ENCODE data around the gene SBF1. TPM values are rescaled to one million over a fixed set of nuclear protein-coding genes. Genes with fewer than 3 reads are reported as not detected.

SBF1 gene
- total RNA-seq, 1 donor from 2014 or later, result 144 TPM

DNA sequence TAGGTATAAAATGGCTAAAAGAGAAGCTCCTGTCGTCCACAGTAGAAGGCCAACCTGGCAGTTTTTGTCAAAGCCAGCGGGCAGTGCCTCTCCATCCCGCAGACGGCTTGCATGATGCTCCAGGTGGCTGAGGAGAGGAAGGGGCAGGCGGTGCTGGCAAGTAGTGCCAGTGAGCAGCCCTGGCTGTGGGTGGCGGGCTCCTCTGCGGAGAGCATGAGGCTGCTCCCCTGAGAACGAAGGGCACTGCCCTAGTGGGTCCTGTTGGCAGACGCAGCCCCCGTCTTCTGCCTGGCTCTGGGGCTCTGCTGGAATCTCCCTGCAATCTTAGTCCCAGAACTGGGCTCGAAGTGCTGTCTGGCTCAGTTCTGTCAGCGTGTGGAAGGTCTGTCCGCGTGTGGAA is 50.9 kb downstream of the SBF1 start:
- Mint-ChIP-seq H3K27ac (no peak overlapping the region), H3K4me3 (no peak overlapping the region), H3K4me1 (no peaks in the 10 kb centered on the region), H3K27me3 (no peaks in the 10 kb centered on the region), H3K9me3 (no peaks in the 10 kb centered on the region), H3K36me3 (ENCODE audit: low read depth) (peaks cover 76% of the 10 kb centered on the region)
- intact Hi-C loops (cut with micrococcal nuclease), result no loop called here
- POLR2A ChIA-PET, result no interaction called here
- TF ChIP-seq, protein P1, sequence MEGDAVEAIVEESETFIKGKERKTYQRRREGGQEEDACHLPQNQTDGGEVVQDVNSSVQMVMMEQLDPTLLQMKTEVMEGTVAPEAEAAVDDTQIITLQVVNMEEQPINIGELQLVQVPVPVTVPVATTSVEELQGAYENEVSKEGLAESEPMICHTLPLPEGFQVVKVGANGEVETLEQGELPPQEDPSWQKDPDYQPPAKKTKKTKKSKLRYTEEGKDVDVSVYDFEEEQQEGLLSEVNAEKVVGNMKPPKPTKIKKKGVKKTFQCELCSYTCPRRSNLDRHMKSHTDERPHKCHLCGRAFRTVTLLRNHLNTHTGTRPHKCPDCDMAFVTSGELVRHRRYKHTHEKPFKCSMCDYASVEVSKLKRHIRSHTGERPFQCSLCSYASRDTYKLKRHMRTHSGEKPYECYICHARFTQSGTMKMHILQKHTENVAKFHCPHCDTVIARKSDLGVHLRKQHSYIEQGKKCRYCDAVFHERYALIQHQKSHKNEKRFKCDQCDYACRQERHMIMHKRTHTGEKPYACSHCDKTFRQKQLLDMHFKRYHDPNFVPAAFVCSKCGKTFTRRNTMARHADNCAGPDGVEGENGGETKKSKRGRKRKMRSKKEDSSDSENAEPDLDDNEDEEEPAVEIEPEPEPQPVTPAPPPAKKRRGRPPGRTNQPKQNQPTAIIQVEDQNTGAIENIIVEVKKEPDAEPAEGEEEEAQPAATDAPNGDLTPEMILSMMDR (IDR thresholded peaks at IDR 0.05), result no peak
- DNase-seq (no peak), ATAC-seq (ENCODE audit: low read depth) (no peak)
- CTCF ChIA-PET, result no interaction called here

DNA sequence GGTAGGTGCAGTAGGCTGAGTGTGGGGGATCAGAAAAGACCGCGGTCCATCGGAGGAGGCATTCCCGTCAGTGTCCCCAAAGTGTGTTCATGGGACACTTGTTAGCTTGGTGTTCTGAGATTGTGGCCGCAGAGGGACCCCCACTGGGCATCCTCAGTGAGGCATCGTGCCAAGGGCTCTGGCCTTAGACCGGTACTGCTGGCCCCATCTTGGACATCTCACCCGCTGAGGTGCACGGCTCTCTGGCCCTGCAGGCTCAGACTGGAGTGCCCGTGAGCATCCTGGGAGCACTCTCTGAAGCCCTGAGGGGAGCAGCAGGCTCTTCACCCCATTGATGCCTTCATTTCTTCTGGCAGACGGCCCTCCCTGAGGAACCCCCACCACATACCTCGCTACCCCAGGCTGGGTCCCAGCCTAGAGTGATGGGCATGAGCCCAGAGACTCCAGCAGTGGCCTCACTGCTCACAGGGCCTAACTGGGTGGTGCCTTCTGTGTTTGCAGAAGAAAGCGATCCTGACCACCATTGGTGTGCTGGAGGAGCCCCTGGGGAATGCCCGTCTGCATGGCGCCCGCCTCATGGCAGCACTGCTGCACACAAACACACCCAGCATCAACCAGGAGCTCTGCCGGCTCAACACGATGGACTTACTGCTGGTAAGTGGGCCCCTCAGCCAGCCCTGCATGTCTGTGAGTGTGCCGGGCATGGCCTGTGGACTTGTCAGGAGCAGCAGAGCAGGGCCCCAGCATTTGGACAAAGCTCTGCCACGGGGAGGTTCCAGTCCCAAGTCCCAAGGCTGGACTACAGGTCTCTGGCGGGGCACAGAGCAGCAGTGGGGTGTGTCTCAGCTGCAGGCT is 51.6 kb downstream of the SBF1 start:
- no peak for ATAC-seq (ENCODE audit: low read depth)
- no peak overlapping the region for H3K4me3 Mint-ChIP-seq
- H3K27me3 Mint-ChIP-seq, result no peaks in the 10 kb centered on the region

DNA sequence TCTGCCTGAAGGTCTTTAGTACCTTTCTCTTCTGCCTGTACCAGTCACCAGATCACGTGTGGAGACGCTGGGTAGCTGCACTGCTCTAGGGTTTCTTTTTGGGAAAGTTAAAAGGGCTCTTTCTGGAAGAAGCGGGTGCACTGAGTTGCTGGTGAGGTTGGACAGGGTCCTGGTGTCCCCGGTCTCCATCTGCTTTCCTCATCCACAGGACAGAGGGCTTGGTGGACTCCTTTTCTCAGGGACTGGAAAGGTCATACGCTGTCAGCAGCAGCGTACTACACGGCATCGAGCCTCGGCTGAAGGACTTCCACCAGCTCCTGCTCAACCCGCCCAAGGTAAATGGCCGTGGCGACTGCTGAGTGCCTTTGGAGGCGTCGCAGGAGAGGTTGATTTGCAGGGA is 52.8 kb downstream of the SBF1 start:
- H3K4me1 Mint-ChIP-seq, result no peaks in the 10 kb centered on the region
- H3K9me3 Mint-ChIP-seq, result no peaks in the 10 kb centered on the region
- POLR2A ChIA-PET, result no interaction called here
- ATAC-seq (ENCODE audit: low read depth) (no peak), DNase-seq (no peak)
- TF ChIP-seq, protein P1 (IDR thresholded peaks at IDR 0.05), result no peak
- H3K27ac Mint-ChIP-seq, result no peak overlapping the region
- H3K36me3 Mint-ChIP-seq (ENCODE audit: low read depth), result peaks cover 74% of the 10 kb centered on the region
- intact Hi-C loops (cut with micrococcal nuclease), result no loop called here
- H3K4me3 Mint-ChIP-seq, result no peak overlapping the region
- CTCF ChIA-PET, result no interaction called here
- no peaks in the 10 kb centered on the region for H3K27me3 Mint-ChIP-seq

More for the DNA sequence above, 51.6 kb downstream of the SBF1 start:
- Mint-ChIP-seq H3K9me3 (no peaks in the 10 kb centered on the region), H3K27ac (no peak overlapping the region), H3K36me3 (ENCODE audit: low read depth) (peaks cover 73% of the 10 kb centered on the region), H3K4me1 (no peaks in the 10 kb centered on the region)
- TF ChIP-seq, protein P1 (IDR thresholded peaks at IDR 0.05), result no peak
- DNase-seq, result no peak
- intact Hi-C loops (cut with micrococcal nuclease), result no loop called here
- ChIA-PET CTCF (no interaction called here), POLR2A (no interaction called here)

DNA sequence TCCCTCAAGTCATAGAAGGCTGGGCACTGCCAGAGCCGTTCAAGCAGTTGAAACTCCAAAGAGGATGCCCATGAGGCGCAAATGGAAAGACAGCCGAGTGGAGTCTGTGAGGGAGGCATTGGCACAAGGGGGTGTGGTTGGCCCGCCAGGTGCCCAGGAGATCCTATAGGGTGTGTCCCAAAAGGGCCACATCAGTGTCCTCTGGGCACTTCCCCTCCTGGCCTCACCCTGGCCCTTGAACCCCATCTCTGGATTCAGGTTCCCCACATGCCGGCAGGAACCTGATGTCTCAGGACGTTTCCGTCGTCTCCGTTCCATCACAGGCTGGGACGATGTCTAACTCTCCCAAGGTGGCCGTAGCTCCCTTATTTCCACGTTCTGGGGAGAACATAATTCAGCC is 54.3 kb downstream of the SBF1 start:
- POLR2A ChIA-PET, result no interaction called here
- CTCF ChIA-PET, result no interaction called here
- H3K4me3 Mint-ChIP-seq, result no peak overlapping the region
- H3K9me3 Mint-ChIP-seq, result no peaks in the 10 kb centered on the region
- no peaks in the 10 kb centered on the region for H3K4me1 Mint-ChIP-seq
- H3K27ac Mint-ChIP-seq, result no peak overlapping the region
- TF ChIP-seq, protein P1 (IDR thresholded peaks at IDR 0.05), result no peak
- peaks cover 82% of the 10 kb centered on the region for H3K36me3 Mint-ChIP-seq (ENCODE audit: low read depth)
- no peaks in the 10 kb centered on the region for H3K27me3 Mint-ChIP-seq
- no peak for ATAC-seq (ENCODE audit: low read depth)
- intact Hi-C loops (cut with micrococcal nuclease), result no loop called here
- DNase-seq, result no peak

DNA sequence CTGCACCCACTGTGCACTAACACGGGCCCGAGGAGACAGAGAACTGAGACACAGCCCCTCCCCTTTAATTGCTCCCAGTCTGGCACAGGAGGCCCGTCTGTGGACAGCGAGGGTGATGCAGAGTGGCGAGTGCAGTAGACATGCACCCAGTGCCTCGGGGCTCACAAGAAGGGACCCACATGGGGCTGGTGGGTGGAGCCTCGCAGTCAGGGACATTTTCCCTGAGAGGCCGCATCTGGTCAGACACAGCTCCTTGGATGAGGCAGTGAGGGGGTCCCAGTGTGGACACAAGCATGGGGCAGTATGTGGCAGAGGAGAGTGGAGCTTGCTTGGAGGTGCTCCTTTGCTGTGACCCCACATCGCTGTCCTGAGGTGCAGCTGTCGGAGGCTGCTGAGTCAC is 54.8 kb downstream of the SBF1 start:
- intact Hi-C loops (cut with micrococcal nuclease), result no loop called here
- Mint-ChIP-seq H3K9me3 (no peaks in the 10 kb centered on the region), H3K4me1 (no peaks in the 10 kb centered on the region), H3K36me3 (ENCODE audit: low read depth) (peaks cover 82% of the 10 kb centered on the region), H3K27ac (no peak overlapping the region), H3K27me3 (no peaks in the 10 kb centered on the region), H3K4me3 (no peak overlapping the region)
- TF ChIP-seq, protein P1 (IDR thresholded peaks at IDR 0.05), result no peak
- DNase-seq (no peak), ATAC-seq (ENCODE audit: low read depth) (no peak)
- CTCF ChIA-PET, result no interaction called here
- POLR2A ChIA-PET, result no interaction called here

All from activated B cell treated with CpG ODN at 0.5 μM for 24 hours (primary cell).